B cell (primary cell): ENCODE data around the gene CD79A. TPM values are rescaled to one million over a fixed set of nuclear protein-coding genes. Genes with fewer than 3 reads are reported as not detected.

Source experiments
- ATAC-seq: fragments of 200-7000 bp; cut with Tn5 transposase; one replicate; pipeline ENCODE4 v1.10.0; 2021; ENCODE audit warnings: low read depth, mild to moderate bottlenecking, moderate number of reproducible peaks, moderate library complexity
- CTCF ChIA-PET: fragments of 350-600 bp; sonication (Branson Sonifier 250); formaldehyde crosslinking; loops from one replicate; lab custom pipeline; 2021; ENCODE audit warnings: antibody characterized with exemption, inconsistent platforms; lab: Charles Lee
- POLR2A ChIA-PET: fragments of 350-600 bp; sonication (Branson Sonifier 250); formaldehyde crosslinking; loops from one replicate; lab custom pipeline; 2021; ENCODE audit warnings: antibody characterized with exemption; lab: Charles Lee
- DNase-seq: peaks from one replicate; pipeline ENCODE4 v3.0.0; 2013
- H2AFZ ChIP-seq: 2 replicates; pipeline ENCODE4 v1.6.1; 2012; ENCODE audit warnings: mild to moderate bottlenecking, low read depth, low read length; ENCODE audit not compliant: insufficient read depth, poor library complexity, severe bottlenecking
- H3K27ac ChIP-seq, 2 donors: 1 replicate in 1 of 2; 2 replicates in 1 of 2; pipeline ENCODE4 v1.5.1; 2012 to 2013; ENCODE audit warnings: low read length in 2 of 2, mild to moderate bottlenecking in 2 of 2, moderate library complexity in 1 of 2
- H3K27me3 ChIP-seq, 4 experiments: fragments of 200-600 bp in 1 of 4; sonication (generic) in 1 of 4; replicated peaks in 1 of 4; 1 replicate in 2 of 4; 2 replicates in 2 of 4; pipeline versions ENCODE4 v1.6.1 to v1.7.0; 2013 to 2016; ENCODE audit warnings: low read length in 3 of 4, mild to moderate bottlenecking in 2 of 4, mixed read lengths in 1 of 4, moderate library complexity in 1 of 4; ENCODE audit not compliant: insufficient read depth in 4 of 4, control insufficient read depth in 3 of 4; ENCODE audit errors: control extremely low read depth in 1 of 4
- H3K36me3 ChIP-seq, 2 experiments: replicated peaks in 1 of 2; 1 replicate in 1 of 2; 2 replicates in 1 of 2; pipeline versions ENCODE4 v1.6.1 to v1.7.1; 2013; ENCODE audit warnings: low read length in 1 of 2; ENCODE audit not compliant: insufficient read depth in 2 of 2, control insufficient read depth in 1 of 2; ENCODE audit errors: control extremely low read depth in 1 of 2, extremely low read depth in 1 of 2
- H3K4me1 ChIP-seq, 2 donors: fragments of 200-600 bp in 1 of 2; sonication (generic) in 1 of 2; 1 replicate in 1 of 2; 2 replicates in 1 of 2; pipeline versions ENCODE4 v1.5.1 to v1.6.1; 2013 to 2017; ENCODE audit warnings: low read length in 2 of 2; ENCODE audit not compliant: control insufficient read depth in 2 of 2, insufficient read depth in 2 of 2
- H3K4me2 ChIP-seq: replicated peaks from 2 replicates; pipeline ENCODE3; 2012; ENCODE audit warnings: mild to moderate bottlenecking, low read depth, low read length; ENCODE audit not compliant: poor library complexity, severe bottlenecking
- H3K4me3 ChIP-seq, 5 experiments: fragments of 200-600 bp in 1 of 5; sonication (generic) in 1 of 5; 1 replicate in 3 of 5; 2 replicates in 2 of 5; pipeline versions ENCODE4 v1.5.1 to v1.7.0; 2011 to 2016; ENCODE audit warnings: low read length in 4 of 5, mild to moderate bottlenecking in 4 of 5, low read depth in 2 of 5, control low read depth in 1 of 5, moderate library complexity in 1 of 5; ENCODE audit not compliant: insufficient read depth in 1 of 5; ENCODE audit errors: control extremely low read depth in 1 of 5, extremely low read depth in 1 of 5
- H3K79me2 ChIP-seq: fragments of 200-600 bp; sonication (generic); one replicate; pipeline ENCODE4 v1.6.0; 2016; ENCODE audit warnings: low read length; ENCODE audit not compliant: control insufficient read depth, insufficient read depth
- H3K9ac ChIP-seq: fragments of 200-600 bp; sonication (generic); 2 replicates; pipeline ENCODE4 v1.6.1; 2017; ENCODE audit warnings: mild to moderate bottlenecking, low read length, moderate library complexity
- H3K9me3 ChIP-seq, 3 donors: one replicate each; pipeline versions ENCODE4 v1.6.1 to v1.7.1; 2013; ENCODE audit warnings: low read length in 2 of 3; ENCODE audit not compliant: control insufficient read depth in 2 of 3, insufficient read depth in 1 of 3; ENCODE audit errors: control extremely low read depth in 1 of 3
- H4K20me1 ChIP-seq: 2 replicates; pipeline ENCODE4 v1.6.0; 2012; ENCODE audit warnings: mild to moderate bottlenecking, low read length; ENCODE audit not compliant: insufficient read depth, control insufficient read depth, poor library complexity, severe bottlenecking
- H3K27ac Mint-ChIP-seq: one replicate; pipeline ENCODE4 v1.8.0; 2021; ENCODE audit warnings: mixed read lengths
- H3K27me3 Mint-ChIP-seq: one replicate; pipeline ENCODE4 v1.8.0; 2021; ENCODE audit warnings: mixed read lengths
- H3K4me1 Mint-ChIP-seq: one replicate; pipeline ENCODE4 v1.8.0; 2021; ENCODE audit warnings: mixed read lengths
- H3K4me3 Mint-ChIP-seq: one replicate; pipeline ENCODE4 v1.8.0; 2021; ENCODE audit warnings: mixed read lengths
- H3K9me3 Mint-ChIP-seq: one replicate; pipeline ENCODE4 v1.8.0; 2022; ENCODE audit warnings: mixed read lengths; ENCODE audit not compliant: insufficient read depth
- CTCF ChIP-seq: fragments of 200-600 bp; IDR thresholded peaks from one replicate; pipeline ENCODE4 v1.8.0; 2022; ENCODE audit warnings: antibody characterized with exemption, mild to moderate bottlenecking
- EZH2 ChIP-seq: IDR thresholded peaks from 2 replicates; pipeline ENCODE4 v1.6.1; 2012; ENCODE audit warnings: borderline replicate concordance, low read depth, mild to moderate bottlenecking, moderate library complexity, low read length; ENCODE audit not compliant: insufficient read depth, poor library complexity, severe bottlenecking
- WGBS: methylation state at CpG from one replicate; pipeline ENCODE4 v1.1.5; 2013; ENCODE audit warnings: missing lambda C conversion rate; ENCODE audit not compliant: insufficient coverage; 5-methylcytosine and 5-hydroxymethylcytosine counted together
- intact Hi-C: fragments of 100-400 bp; cut with micrococcal nuclease; formaldehyde crosslinking; loops from one replicate; pipeline ENCODE4 v1.10.0; 2022
- polyA plus RNA-seq: library from polyadenylated mRNA; depleted of rRNA; stranded (reverse); fragments of >200 nt; gene quantifications from 2 replicates; pipeline ENCODE4 v1.2.3, GENCODE V29; 2012
- total RNA-seq, 2 donors: library from RNA; stranded (reverse); fragments of 120-200 nt in 1 of 2; gene quantifications; 1 replicate in 1 of 2; 2 replicates in 1 of 2; pipeline versions ENCODE4 v1.2.3 to v1.2.4, GENCODE V29; 2013 to 2022

Gene CD79A
- total and polyA plus RNA-seq, 2 donors (not counting 1 experiment from before 2014, with no cell fraction given), result 1,280 to 1,471 TPM

GRCh38 chr19:41919948-41920712, 43.1 kb downstream of the CD79A start:
- Histone ChIP-seq H3K36me3 (no peaks in the 10 kb centered on the region), H3K27ac (no peak overlapping the region), H3K4me1 (peaks cover 53 to 54% of the 10 kb centered on the region in 2 donors), H2AFZ (no peak overlapping the region), H3K9ac (no peak overlapping the region), H3K4me2 (no peak overlapping the region), H4K20me1 (peaks cover 10% of the 10 kb centered on the region), H3K27me3 (peaks cover 0 to 58% (median 41%) of the 10 kb centered on the region in 4 experiments), H3K9me3 (peaks cover 0 to 22% (median 0%) of the 10 kb centered on the region in 3 donors), H3K4me3 (no peak overlapping the region), H3K79me2 (peaks cover 10% of the 10 kb centered on the region)
- TF ChIP-seq CTCF (no peak), EZH2 (no peak)
- H3K4me3 Mint-ChIP-seq, result no peak overlapping the region
- no peaks in the 10 kb centered on the region for H3K9me3 Mint-ChIP-seq
- H3K4me1 Mint-ChIP-seq, result peaks cover 21% of the 10 kb centered on the region
- peaks cover 16% of the 10 kb centered on the region for H3K27me3 Mint-ChIP-seq
- ATAC-seq (no peak), DNase-seq (peak; percentile 25)
- POLR2A ChIA-PET, result interaction anchor here (1.1 kb wide), 1 partner anchor 9 kb away, joined by 3 read pairs; no protein-coding TSS in a partner anchor
- intact Hi-C loops, result no loop called here
- WGBS, result 96% methylated on average over 33 of the region's 33 CpGs
- CTCF ChIA-PET, result interaction anchor here (1.1 to 2.0 kb wide), 4 partner anchors 21 to 48 kb away, joined by 3 to 7 read pairs (median 4); no protein-coding TSS in a partner anchor
- H3K27ac Mint-ChIP-seq, result no peak overlapping the region
